GM06990 (cell line): ENCODE data around the gene AQP3.

Experiments
- DNase-seq: peaks from one replicate; pipeline ENCODE4 v3.0.0-alpha.2; 2011; ENCODE audit not compliant: insufficient read length; ENCODE audit errors: extremely low read depth
- H3K27me3 ChIP-seq: replicated peaks from 2 replicates; pipeline ENCODE4 v1.6.0; 2011; ENCODE audit warnings: low read length; ENCODE audit not compliant: control insufficient read depth, insufficient read depth
- H3K36me3 ChIP-seq: 2 replicates; pipeline ENCODE4 v1.5.1; 2011; ENCODE audit warnings: low read length; ENCODE audit not compliant: control insufficient read depth, insufficient read depth
- H3K4me3 ChIP-seq: replicated peaks from 2 replicates; pipeline ENCODE4 v1.5.1; 2011; ENCODE audit warnings: low read depth, mild to moderate bottlenecking, control low read depth, low read length
- TF ChIP-seq, protein P1 (sequence below): IDR thresholded peaks from 2 replicates; pipeline ENCODE4 v1.5.1; 2011; ENCODE audit warnings: low read length, control low read depth, mild to moderate bottlenecking, inconsistent platforms; ENCODE audit not compliant: insufficient read depth, poor library complexity, severe bottlenecking

AQP3 gene

DNA sequence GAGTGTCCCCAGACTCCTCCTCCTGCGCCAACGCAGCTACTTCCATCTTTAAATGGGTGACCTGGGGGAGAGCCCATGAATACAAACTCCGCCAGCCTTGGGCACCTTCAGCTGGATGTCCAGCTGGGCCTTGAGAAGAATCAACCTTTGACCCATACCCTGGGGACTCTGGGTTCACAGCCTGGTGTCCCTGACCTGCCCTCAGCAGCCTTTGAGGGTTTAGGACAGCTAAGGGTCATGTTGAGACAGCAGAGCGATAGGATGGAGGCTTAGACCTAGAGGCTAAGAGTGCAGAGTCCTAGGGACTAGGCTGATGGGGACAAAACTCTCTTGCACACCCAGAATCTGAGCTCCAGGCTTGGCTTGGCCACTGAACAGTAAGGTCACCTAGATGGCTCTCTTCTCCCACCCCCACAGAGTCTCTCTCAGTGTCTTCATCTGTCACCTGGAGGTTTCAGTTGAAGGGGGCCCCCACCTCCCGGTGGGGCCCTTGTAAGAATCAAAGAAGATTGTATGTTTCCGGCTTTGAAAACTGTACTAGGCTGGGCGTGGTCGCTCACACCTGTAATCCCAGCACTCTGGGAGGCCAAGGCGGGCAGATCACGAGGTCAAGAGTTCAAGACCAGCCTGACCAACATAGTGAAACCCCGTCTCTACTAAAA is 6.7 kb upstream of the AQP3 start:
- peak; percentile 65 for DNase-seq
- H3K4me3 ChIP-seq = no peak overlapping the region
- H3K36me3 ChIP-seq = no peaks in the 10 kb centered on the region
- TF ChIP-seq, protein P1, sequence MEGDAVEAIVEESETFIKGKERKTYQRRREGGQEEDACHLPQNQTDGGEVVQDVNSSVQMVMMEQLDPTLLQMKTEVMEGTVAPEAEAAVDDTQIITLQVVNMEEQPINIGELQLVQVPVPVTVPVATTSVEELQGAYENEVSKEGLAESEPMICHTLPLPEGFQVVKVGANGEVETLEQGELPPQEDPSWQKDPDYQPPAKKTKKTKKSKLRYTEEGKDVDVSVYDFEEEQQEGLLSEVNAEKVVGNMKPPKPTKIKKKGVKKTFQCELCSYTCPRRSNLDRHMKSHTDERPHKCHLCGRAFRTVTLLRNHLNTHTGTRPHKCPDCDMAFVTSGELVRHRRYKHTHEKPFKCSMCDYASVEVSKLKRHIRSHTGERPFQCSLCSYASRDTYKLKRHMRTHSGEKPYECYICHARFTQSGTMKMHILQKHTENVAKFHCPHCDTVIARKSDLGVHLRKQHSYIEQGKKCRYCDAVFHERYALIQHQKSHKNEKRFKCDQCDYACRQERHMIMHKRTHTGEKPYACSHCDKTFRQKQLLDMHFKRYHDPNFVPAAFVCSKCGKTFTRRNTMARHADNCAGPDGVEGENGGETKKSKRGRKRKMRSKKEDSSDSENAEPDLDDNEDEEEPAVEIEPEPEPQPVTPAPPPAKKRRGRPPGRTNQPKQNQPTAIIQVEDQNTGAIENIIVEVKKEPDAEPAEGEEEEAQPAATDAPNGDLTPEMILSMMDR = no peak
- no peaks in the 10 kb centered on the region for H3K27me3 ChIP-seq

DNA sequence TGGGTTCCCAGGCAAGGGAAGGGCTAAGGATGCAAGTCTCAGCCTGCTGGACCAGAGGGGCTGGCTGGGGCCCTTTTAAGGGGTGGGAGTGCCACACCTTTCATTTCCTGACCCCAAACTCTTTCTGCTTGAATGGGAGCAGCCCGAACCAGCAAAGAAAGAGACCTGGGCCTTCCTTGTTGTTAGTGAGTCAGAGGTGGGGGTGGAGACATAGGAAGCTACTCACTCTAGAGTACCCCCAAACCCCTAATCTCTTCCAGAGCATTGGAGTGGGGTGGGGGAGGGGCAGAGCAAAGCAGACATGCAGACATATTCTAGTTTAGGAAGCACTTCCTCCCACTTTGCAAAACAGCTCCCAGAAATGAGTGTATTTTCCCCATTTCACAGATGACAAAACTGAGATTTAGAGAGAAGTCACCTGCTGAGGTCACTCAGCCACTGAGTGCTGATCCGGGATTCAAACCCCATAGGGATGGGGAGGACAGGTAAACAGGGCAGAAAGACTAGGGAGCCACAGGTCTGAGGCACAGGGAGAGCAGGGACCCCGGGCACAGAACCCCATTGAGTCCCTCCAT is 6.0 kb upstream of the AQP3 start:
- no peaks in the 10 kb centered on the region for H3K36me3 ChIP-seq
- H3K27me3 ChIP-seq = no peaks in the 10 kb centered on the region; the same call in 1 of the 2 replicates
- TF ChIP-seq, protein P1 = no peak
- H3K4me3 ChIP-seq = no peak overlapping the region
- DNase-seq = no peak

DNA sequence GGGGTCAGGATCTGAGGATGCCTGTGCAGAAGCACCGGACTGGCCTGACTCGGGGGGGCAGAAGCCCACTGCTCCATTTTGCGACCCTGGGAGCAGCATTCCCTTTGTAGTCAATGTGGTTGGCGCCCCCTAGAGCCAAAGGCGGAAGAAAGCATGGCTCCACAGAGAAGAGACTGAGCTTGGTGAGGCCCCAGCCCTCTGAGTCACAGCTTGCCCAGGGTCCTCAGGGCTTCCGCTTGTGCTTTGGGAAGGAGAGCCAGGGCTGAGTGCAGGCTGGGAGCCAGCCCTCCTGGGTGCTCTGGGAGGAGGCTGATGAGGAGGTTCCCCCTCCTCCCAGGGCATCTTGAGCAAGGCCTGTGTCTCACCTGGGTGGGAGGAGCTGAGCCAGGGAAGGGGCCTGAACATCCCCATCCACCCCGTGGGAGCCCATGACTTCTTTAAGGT is 5.5 kb upstream of the AQP3 start:
- H3K36me3 ChIP-seq = no peaks in the 10 kb centered on the region
- no peak overlapping the region for H3K4me3 ChIP-seq
- peak; percentile 54 for DNase-seq
- peaks cover 2% of the 10 kb centered on the region for H3K27me3 ChIP-seq
- TF ChIP-seq, protein P1 = peak; percentile 87

DNA sequence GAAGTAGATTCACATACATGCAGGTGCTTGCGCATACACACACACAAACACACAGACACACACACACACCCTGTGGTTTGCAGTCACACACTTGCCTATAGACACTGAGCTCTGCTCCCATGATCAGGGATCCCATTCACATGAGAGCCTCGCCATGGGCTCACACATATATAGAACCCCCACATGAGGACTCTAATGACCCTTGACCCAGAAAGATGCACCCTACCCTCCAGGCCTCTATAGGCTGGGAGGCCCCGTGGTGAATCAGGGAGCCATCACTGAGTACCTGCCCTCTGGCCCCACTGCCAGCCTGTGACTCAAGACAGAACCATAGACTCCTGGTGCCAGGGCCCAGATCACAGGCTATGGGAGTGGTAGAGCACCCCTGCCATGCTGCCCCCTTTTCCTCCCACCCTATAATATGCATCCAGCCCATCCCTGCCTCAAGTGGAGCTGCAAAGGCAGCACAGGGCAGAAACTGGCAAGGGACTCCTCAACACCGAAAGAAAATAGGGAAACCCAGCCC is 3.3 kb upstream of the AQP3 start:
- TF ChIP-seq, protein P1 = no peak
- no peaks in the 10 kb centered on the region for H3K36me3 ChIP-seq
- H3K4me3 ChIP-seq = no peak overlapping the region
- H3K27me3 ChIP-seq = peaks cover 2% of the 10 kb centered on the region
- DNase-seq = no peak

- TF ChIP-seq, protein P1 = no peak
- no peak overlapping the region for H3K4me3 ChIP-seq
- H3K36me3 ChIP-seq = no peaks in the 10 kb centered on the region
- no peak for DNase-seq
- H3K27me3 ChIP-seq = peaks cover 2% of the 10 kb centered on the region
Observed at GRCh38 chr9:33449715-33450114, 2.3 kb upstream of the AQP3 start.
